ENCODE results near the gene ZDHHC24.

DNA sequence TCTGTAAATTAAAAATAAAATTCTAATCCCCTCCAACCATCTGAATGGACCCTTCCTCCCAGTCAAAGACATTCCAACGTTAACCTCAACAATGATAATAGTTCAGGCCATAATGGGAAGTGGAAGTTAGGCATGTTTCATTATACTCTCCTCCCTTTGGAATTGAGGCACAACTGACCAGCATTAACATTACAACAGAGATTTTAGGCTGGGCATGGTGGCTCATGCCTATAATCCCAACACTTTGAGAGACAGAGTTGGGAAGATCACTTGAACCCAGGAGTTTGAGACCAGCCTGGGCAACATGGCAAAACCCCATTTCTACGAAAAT, 25.0 kb upstream of the ZDHHC24 start:
- TF ChIP-seq, protein P1, sequence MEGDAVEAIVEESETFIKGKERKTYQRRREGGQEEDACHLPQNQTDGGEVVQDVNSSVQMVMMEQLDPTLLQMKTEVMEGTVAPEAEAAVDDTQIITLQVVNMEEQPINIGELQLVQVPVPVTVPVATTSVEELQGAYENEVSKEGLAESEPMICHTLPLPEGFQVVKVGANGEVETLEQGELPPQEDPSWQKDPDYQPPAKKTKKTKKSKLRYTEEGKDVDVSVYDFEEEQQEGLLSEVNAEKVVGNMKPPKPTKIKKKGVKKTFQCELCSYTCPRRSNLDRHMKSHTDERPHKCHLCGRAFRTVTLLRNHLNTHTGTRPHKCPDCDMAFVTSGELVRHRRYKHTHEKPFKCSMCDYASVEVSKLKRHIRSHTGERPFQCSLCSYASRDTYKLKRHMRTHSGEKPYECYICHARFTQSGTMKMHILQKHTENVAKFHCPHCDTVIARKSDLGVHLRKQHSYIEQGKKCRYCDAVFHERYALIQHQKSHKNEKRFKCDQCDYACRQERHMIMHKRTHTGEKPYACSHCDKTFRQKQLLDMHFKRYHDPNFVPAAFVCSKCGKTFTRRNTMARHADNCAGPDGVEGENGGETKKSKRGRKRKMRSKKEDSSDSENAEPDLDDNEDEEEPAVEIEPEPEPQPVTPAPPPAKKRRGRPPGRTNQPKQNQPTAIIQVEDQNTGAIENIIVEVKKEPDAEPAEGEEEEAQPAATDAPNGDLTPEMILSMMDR (IDR thresholded peaks at IDR 0.05), result no peak
- no peak for TF ChIP-seq POLR2A (IDR thresholded peaks at IDR 0.05)

All from lower leg skin (tissue), 3 donors.